Psoas muscle (tissue), 8 donors: ENCODE measurements around the gene ADGRG6. TPM values are rescaled to one million over a fixed set of nuclear protein-coding genes. Genes with fewer than 3 reads are reported as not detected.

Experiments used
- ATAC-seq, 4 donors: fragments of 200-7000 bp; cut with Tn5 transposase; one replicate each; pipeline ENCODE4 v1.9.1; 2020; ENCODE audit warnings: moderate library complexity in 3 of 4, mild to moderate bottlenecking in 2 of 4
- DNase-seq, 2 donors: peaks; one replicate each; pipeline ENCODE4 v3.0.0-alpha.2; 2020
- H3K27ac ChIP-seq: fragments of 200-600 bp; one replicate; pipeline ENCODE4 v1.8.0; 2022
- H3K27me3 ChIP-seq, 3 donors: fragments of 200-600 bp in 1 of 3; one replicate each; pipeline versions ENCODE4 v1.6.1 to v1.8.0; 2013 to 2022; ENCODE audit warnings: low read length in 2 of 3, mild to moderate bottlenecking in 2 of 3, moderate library complexity in 1 of 3; ENCODE audit not compliant: insufficient read depth in 3 of 3
- H3K36me3 ChIP-seq, 2 donors: fragments of 200-600 bp in 1 of 2; one replicate each; pipeline versions ENCODE4 v1.6.1 to v1.8.0; 2013 to 2022; ENCODE audit warnings: low read depth in 1 of 2, mild to moderate bottlenecking in 1 of 2, moderate library complexity in 1 of 2; ENCODE audit not compliant: insufficient read depth in 1 of 2
- H3K4me1 ChIP-seq: fragments of 200-600 bp; one replicate; pipeline ENCODE4 v1.8.0; 2022
- H3K4me3 ChIP-seq: fragments of 200-600 bp; one replicate; pipeline ENCODE4 v1.8.0; 2022; ENCODE audit warnings: mild to moderate bottlenecking
- H3K9me3 ChIP-seq: fragments of 200-600 bp; one replicate; pipeline ENCODE4 v1.8.0; 2022
- WGBS, 3 donors: extraction: QIAGEN DNeasy Blood & Tissue Kit; methylation state at CpG; one replicate each; pipeline versions ENCODE4 v1.1.6 to v1.1.7; 2013; 5-methylcytosine and 5-hydroxymethylcytosine counted together
- intact Hi-C, 2 donors: fragments of 100-400 bp; cut with DNase I; formaldehyde crosslinking; loops; one replicate each; pipeline versions ENCODE4 v1.11.0 to v1.14.2; 2022
- polyA plus RNA-seq, 3 donors: library from polyadenylated mRNA; stranded (reverse); fragments of 200-250 nt; gene quantifications; one replicate each; pipeline ENCODE4 v1.2.3, GENCODE V29; 2013
- total RNA-seq, 4 donors: library from RNA; stranded (reverse); fragmentation: NEBNext Ultra II Directional in 2 of 4; extraction: Animal tissue kit (Norgen Biotek cat#: 25700) in 2 of 4; gene quantifications; one replicate each; pipeline versions ENCODE4 v1.2.1 to v1.2.4, GENCODE V29; 2021 to 2023
- TF ChIP-seq, protein P1 (sequence below): fragments of 200-600 bp; IDR thresholded peaks from one replicate; pipeline ENCODE4 v1.8.0; 2022; ENCODE audit warnings: antibody characterized with exemption
- donor health status: healthy with polysubstance abuse.
- donor health status: DM: no; HTN: no; CAD: no; lungs with moderate emphysema.
- donor health status: Bipolar disorder and iron deficiency.
- donor health status: healthy.
- donor health status: DM: yes; HTN: yes; CAD: no.
- donor health status: DM: no; HTN: no; CAD: no.
- donor health status: DM: no; HTN: no; CAD: no.
- donor health status: DM: yes; HTN: yes; CAD: no.

Gene ADGRG6
- total and polyA plus RNA-seq, 7 donors = 0.32 to 2.3 (median 0.59) TPM

DNA sequence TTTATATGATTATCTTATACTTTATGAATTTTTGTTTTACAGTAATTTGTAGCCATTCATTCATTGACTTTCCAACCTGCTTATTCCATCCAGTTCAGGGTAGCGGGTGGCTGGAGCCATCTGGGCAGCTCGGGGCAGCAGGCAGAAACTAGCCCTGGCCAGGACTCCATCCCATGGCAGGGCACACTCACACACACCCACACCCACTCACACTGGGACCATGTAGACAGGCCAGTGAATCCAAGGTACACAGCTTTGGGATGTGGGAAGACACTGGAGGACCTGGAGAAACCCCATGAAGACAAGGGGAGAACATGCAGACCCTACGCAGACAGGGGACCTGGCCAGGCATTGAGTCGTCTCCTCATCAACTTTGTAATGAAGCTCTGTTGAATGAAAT, 84.8 kb downstream of the ADGRG6 start:
- Histone ChIP-seq H3K27ac (no peak overlapping the region), H3K36me3 (no peaks in the 10 kb centered on the region), H3K9me3 (no peaks in the 10 kb centered on the region), H3K4me3 (no peak overlapping the region), H3K27me3 (peaks cover 0 to 3% (median 0%) of the 10 kb centered on the region in 3 donors), H3K4me1 (no peaks in the 10 kb centered on the region)
- intact Hi-C loops = loop anchor here in 1 of 2 donors (2.0 kb wide), 1 partner anchor 240 kb away; the partner anchor contains the start of genes NMBR and VTA1
- DNase-seq = no peak
- ATAC-seq = no peak
- TF ChIP-seq, protein P1, sequence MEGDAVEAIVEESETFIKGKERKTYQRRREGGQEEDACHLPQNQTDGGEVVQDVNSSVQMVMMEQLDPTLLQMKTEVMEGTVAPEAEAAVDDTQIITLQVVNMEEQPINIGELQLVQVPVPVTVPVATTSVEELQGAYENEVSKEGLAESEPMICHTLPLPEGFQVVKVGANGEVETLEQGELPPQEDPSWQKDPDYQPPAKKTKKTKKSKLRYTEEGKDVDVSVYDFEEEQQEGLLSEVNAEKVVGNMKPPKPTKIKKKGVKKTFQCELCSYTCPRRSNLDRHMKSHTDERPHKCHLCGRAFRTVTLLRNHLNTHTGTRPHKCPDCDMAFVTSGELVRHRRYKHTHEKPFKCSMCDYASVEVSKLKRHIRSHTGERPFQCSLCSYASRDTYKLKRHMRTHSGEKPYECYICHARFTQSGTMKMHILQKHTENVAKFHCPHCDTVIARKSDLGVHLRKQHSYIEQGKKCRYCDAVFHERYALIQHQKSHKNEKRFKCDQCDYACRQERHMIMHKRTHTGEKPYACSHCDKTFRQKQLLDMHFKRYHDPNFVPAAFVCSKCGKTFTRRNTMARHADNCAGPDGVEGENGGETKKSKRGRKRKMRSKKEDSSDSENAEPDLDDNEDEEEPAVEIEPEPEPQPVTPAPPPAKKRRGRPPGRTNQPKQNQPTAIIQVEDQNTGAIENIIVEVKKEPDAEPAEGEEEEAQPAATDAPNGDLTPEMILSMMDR = no peak
- WGBS, 3 donors = 88 to 93% (median 90%) methylated on average over 4 of the region's 4 CpGs

DNA sequence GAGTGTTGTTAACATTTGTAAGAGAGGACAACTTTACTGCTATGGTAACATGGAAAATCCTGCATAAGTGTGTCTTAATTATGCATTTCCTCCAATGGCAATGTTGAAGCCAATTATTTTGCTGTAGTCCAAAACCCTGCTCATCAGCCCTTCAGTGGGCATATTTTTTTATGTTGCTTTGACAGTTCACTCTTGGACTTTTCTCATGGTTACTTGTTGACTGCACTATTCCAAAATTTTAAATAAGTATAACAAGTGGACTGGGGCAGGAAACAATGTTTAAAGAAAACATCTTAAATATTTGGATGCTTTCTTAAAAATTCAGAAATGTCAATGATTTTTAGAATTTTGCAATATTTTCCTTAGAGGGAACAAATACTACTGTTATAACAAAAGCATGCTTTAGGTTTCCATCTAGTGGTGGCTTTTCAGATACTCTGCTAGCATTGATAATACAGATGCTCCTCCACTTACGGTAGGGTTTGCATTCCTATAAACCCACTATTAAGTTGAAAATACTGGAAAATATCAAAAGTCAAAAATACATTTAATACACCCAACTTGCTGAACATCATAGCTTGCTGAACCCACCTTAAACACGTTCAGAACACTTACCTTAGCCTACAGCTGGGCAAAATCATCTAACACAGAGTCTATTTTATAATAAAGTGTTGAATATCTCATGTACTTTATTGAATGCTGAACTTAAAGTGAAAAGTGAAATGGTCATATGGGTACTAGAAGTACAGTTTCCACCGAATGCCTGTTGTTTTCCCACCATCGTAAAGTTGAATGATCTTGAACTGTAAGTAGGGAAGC, 86.4 kb downstream of the ADGRG6 start:
- TF ChIP-seq, protein P1 = peak; percentile 46
- no peaks in the 10 kb centered on the region for H3K9me3 ChIP-seq
- no peak overlapping the region for H3K4me3 ChIP-seq
- no peaks in the 10 kb centered on the region for H3K36me3 ChIP-seq
- 22 to 28% (median 23%) methylated on average over 4 of the region's 4 CpGs for WGBS, 3 donors
- DNase-seq = no peak
- peak in 1 of 4 donors; percentile 49 for ATAC-seq
- no peaks in the 10 kb centered on the region for H3K27me3 ChIP-seq
- H3K4me1 ChIP-seq = no peaks in the 10 kb centered on the region
- no peak overlapping the region for H3K27ac ChIP-seq
- intact Hi-C loops = loop anchor here in 1 of 2 donors (2.0 kb wide), 1 partner anchor 241 kb away; the partner anchor contains the start of genes NMBR and VTA1

GRCh38 chr6:142395266-142395665, 93.5 kb downstream of the ADGRG6 start:
- intact Hi-C loops = no loop called here
- Histone ChIP-seq H3K9me3 (no peaks in the 10 kb centered on the region), H3K4me3 (no peak overlapping the region), H3K4me1 (no peaks in the 10 kb centered on the region), H3K36me3 (no peaks in the 10 kb centered on the region), H3K27ac (no peak overlapping the region), H3K27me3 (no peaks in the 10 kb centered on the region)
- ATAC-seq (no peak), DNase-seq (no peak)
- 90 to 96% (median 96%) methylated on average over 3 of the region's 3 CpGs for WGBS, 3 donors
- TF ChIP-seq, protein P1 = no peak

GRCh38 chr6:142395768-142396231, 94.0 kb downstream of the ADGRG6 start:
- intact Hi-C loops = no loop called here
- H3K4me1 ChIP-seq = no peaks in the 10 kb centered on the region
- 47 to 59% (median 52%) methylated on average over 1 of the region's 1 CpG for WGBS, 3 donors
- H3K27ac ChIP-seq = no peak overlapping the region
- DNase-seq (no peak), ATAC-seq (no peak)
- no peaks in the 10 kb centered on the region for H3K9me3 ChIP-seq
- TF ChIP-seq, protein P1 = no peak
- H3K27me3 ChIP-seq = no peaks in the 10 kb centered on the region
- H3K36me3 ChIP-seq = no peaks in the 10 kb centered on the region
- H3K4me3 ChIP-seq = no peak overlapping the region
